GM19397 (cell line): ENCODE results near the gene ADGRV1.
"Not testable (repeated sequence)": the region's sequence is repeated elsewhere in the genome, so short reads cannot be mapped to it uniquely, and the experiment has no call there.

ENCODE experiments used
- ATAC-seq: cut with Tn5 transposase; IDR thresholded peaks from one replicate; pipeline ENCODE4 v1.9.1; 2021; ENCODE audit warnings: mild to moderate bottlenecking, moderate library complexity; ENCODE audit not compliant: unreplicated experiment

Gene ADGRV1

DNA sequence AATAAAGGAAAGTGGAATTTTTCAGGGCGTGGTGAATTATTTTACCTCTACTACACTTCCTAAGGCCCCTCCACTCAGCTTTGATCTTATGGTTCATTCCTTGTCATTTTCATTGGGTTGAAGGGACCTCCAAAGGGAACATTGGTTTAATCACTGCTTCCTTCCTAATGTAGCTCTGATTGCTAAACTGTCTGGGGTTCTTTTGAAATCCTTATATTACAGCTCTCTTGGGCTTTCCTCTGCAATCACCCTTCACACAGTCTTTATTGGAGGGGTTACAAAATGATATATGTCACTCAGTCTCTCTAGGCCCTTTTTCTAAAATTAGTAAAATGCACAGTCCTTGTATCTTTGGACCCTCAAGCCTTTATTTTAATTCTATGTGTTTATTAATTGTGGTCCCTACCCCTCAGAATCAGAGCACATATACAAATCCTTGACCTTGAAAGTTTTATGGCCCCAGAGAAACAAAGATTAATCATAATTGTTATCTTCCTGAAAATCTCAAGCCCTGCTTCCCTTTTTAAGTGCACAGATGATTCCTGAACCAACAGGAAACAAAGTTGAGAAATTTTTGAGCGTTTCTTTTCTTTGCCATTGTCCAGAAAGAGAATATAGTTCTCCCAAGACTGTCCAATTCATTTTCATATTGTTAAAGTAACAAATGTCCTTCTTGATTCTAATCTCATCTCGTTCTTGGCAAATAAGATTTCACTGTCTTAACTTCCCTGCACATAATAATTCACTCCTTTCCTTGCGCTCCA, 494.6 kb downstream of the ADGRV1 start:
- no peak for ATAC-seq

DNA sequence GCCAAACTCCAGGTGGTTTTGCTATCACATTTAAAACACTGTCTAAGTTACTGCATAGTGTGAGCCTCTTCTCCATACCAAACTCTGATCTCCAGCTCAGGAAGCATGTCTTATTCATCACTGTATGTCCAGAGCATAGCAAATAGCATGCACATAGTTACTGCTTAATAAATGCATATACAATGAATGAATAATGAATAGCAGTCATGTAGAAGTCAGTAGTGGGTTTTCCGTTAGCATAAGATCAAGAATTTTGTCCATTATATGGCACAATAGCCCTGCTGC, 495.1 kb downstream of the ADGRV1 start:
- no peak for ATAC-seq

DNA sequence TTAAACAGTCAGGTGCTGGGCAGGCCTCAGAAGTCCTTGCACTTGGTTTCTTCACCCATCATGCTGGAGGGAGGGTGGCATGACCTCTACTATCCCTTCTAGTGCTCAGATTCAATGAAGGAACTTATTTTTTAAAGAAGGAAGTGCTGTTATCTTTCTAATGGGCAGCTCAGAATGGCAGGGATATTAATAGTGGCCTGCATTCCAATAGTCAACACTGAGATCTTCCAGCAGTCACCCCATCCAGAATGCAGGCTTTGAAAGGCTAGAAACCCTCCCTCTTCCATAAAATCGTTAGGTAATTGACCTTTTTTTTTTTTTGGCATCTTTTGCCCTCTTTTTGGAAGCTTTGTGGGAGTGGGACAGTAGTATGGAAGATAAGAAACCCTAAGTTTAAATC, 499.6 kb downstream of the ADGRV1 start:
- ATAC-seq = no peak

DNA sequence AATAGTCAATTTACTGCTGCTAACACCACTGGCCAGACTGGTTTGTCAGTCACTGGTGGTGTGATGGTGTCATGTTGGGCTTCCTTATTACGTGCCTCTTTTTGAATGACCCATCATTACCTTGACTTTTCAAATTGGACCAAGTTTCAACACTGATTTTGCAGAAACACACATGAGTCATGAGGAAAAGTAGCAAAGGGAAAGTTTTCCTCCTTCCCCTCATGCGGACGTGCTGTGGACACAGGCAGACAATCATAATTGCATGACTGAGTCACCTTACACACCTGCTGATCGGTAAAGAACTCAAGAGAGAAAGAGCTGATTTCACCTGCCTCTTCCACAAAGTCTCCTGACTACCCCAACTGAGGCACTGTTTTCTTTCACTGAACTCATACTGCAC, 500.0 kb downstream of the ADGRV1 start:
- ATAC-seq = no peak

DNA sequence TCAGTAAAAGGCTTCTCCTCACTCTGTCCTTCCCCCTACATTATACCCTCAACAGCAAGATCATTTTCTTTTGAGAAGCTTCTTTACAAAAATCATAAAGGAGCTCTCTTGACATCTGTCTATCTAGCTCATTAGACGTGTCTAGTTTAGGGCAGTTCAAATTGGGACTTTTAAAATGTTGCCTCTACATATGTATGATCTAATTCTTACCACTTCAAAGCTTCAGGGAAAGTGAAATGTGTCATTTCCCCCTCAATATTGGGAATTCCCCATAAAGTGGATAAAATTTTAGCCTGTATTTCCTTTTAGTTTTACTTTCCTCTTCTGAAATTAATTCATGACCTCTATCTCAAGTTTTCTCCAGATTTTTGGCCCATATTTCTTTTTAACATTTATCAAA, 500.8 kb downstream of the ADGRV1 start:
- peak; percentile 76 for ATAC-seq

DNA sequence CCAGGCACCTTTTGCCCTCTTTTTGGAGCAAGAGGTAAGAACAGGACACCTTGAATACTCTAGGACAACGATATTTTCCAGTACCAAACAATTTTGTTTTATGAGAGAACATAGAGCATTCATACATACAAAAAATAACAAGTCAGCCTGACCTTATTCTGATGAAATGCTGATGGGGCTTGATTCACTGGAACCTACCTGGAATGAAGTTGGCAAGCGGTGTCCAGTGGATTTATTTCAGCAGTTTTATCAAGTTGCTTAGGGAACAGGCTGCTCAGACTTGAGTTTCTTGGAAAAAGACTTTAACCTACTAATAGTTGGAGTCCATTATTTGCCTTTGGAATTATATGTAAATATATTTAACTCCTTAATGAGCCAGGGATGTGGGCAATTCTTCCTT, 502.5 kb downstream of the ADGRV1 start:
- no peak for ATAC-seq

DNA sequence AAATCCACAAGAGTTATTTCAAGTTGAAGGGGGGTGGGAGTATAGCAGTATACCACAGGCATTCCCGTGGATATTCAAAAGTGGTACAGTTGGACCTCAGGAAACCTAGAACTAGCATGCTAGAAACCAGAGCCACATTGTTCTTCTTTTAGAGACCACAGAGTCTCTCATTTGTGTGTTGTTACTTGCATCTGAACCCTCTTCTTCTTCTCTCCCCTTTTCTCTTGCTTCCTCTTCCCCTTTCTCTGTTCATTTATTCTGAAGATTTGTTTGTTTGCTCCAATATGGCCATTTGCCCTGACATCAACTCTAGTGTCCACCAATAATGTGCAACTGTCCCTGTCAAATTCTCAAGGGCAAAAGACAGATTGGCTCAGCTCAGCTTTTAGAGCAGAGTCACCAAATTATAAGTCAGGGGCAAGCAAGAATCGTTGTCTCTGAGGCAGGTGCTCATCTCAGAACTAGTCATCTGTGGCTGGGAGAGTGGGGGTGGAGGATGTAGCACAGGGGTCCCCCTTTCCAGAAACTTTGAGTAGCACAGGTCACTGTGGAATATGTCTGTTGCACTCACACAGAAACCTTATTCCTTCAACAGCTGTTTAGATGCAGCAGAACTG, 503.5 kb downstream of the ADGRV1 start:
- ATAC-seq = peak; percentile 42

DNA sequence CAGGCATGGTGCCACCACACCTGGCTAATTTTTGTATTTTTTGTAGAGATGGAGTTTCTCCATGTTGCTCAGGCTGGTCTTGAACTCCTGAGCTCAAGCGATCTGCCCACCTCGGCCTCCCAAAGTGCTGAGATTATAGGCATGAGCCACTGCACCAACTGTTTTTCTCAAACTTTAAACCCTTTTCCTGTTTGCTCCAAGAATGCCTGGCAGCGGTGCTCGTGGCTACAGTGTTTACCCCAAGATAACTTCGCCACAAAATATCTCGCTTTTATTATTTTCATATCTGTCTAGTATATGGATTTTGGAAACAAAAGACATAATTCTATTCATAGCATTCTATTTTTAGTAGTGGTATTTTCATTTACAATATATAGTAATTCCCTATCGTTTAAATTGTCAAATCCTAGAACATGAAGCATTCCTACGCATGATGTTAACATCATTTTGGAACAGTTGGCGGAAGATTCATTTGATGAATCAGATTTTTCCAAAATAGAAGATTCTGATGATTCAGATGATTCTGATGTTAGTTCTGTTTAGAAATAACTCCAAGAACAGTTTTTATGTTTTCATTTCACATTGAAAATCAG, 504.6 kb downstream of the ADGRV1 start:
- not testable (repeated sequence) for ATAC-seq

DNA sequence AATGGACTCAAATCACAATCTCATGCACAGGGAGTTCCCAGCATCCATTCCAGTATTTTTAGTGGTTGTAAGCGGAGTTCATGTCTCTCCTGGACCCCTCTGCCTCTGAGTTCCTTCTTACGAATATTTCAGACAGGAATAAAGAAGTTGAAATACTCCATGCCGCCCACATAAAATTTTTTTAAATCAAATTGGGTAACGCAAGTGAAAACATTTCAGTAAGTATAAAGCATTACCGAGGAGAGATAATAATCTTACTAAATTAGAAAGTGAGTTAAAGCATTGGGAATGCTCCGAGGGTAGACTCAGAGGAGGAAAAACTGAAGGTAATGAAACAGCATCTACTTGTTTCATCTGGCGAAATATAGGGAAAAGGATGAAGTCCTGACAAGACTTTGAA, 506.9 kb downstream of the ADGRV1 start:
- ATAC-seq = no peak

DNA sequence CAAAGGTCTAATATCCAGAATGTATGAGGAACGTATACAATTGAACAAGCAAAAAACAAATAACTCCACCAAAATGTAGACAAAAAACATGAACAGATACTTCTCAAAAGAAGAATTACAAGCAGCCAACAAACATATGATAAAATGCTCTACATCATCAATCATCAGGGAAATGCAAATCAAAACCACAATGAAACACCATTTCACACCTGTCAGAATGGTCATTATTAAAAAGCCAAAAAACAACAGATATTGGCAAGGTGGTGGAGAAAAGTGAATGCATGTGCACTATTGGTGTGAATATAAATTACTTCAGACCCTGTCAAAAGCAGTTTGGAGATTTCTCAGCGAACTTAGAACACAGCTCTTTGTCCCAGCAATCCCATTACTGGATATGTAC, 510.8 kb downstream of the ADGRV1 start:
- no peak for ATAC-seq

DNA sequence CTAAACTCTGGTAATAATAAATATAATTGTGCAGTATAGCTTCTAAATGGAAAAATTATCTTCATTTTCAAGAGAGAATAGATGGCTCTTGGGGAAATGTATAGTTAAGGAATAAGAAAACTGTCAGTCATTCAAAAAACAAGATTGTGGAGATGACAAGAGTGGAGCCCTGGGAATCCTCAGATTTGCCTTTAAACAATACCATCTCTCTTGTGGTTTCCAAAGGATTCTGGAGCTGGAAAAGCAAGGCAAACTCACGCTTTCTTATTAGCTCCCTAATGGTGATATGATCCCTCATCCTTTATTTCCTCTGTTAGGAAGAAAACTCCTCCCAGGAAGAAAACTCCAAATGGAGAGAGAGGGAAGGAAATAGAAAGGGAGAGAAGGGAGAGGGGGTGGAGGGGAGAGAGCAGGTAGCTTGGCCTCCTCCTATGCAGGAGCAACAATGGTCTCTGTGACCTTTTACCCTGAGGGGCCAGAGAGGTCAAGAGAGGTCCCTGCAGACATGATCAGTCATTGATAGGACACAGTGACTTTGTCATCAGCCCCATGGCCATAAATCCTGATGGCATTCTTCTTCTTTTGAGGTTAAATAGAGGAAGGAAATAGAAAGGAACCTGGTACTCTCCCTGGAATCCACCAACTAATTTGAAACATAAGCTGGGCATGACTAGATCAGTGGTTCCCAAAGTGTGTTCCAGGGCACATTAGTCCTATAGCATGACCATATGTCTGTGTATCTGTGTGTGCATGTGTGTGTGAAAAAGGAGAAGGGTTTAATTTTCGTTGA, 512.4 kb downstream of the ADGRV1 start:
- ATAC-seq = no peak

DNA sequence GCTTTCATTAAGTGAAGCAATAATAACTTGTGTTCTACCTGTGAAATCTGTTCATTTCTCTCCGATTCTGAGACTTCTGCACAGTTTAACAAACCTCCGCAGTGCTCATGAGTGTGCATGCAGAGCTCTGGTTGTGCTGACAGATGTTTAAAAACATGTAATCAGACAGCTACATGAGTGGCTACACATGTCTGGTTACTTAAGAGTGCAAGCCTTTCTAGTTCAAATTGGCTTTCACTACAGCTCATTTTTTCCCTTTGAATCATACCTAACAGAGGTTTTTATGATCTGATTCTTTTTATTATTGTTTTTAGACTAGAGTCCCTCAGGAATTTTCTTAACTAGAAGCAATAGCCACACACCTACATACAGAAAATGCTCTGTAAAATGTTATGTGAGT, 514.3 kb downstream of the ADGRV1 start:
- no peak for ATAC-seq

DNA sequence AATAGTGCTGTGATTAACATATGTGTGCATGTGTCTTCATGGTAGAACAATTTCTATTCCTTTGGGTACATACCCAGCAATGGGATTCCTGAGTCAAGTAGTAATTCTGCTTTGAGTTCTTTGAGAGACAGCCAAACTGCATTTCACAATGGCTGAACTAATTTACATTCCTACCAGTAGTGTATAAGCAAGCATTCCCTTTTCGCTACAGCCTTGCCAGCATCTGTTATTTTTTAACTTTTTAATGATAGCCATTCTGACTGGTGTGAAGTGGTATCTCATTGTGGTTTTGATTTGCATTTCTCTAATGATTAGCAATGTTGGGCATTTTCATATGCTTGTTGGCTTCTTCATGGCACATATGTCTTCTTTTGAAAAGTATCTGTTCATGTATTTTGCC, 516.0 kb downstream of the ADGRV1 start:
- ATAC-seq = peak; percentile 94

DNA sequence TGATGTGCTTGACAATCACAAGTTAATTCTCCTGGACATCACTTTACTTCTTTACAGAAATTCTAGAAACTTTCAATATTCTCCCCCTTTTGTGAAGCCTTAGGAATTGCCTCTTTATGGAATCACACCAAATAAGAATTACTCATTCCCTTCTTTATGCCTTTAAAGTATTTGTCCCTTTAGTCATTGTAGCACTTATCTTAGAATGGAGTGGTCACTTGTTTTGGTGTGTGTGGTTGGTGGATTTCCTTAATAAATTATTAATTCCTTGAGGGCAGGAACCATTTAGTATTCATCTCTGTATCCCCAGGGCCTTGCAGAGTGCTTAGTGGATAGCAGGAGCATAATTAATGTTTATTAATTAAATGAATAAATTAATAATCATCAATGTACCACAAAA, 517.5 kb downstream of the ADGRV1 start:
- no peak for ATAC-seq

DNA sequence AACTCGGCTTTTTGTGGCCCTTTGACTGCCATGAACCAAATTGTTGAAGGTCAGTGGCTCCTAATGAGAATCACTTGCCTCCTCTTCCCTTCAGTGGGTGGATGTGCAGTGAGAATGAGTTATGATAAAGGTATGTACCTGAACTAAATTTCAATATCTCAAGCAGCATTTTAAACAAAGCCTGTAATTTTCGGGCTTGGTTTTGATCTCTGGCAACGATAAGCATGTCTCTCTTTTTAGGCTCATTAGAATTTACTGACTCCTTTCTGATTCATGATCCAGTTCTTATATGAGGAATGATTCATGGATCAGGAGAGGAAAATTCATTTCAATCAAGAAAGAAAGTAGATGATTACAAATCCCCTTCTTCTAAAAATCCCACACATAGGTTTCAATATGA, 519.0 kb downstream of the ADGRV1 start:
- ATAC-seq = no peak

DNA sequence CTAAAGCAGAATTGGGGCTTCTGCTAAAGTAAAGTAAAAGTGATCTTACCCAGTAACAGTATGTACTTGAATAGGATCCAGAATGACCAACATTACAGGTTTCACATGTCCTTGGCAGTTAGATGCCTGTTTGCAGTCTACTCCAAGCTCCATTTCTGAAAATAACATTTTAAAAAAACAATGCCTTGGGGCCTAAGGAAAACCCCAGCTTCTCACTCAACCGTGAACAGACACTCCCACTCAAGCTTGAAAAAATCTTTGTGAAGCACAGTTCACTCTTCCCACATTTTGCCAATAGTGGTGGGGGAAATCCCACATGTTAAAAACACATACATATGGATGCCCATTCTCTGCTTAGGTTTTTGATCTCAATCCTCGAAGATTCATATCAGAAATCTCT, 520.4 kb downstream of the ADGRV1 start:
- ATAC-seq = no peak

DNA sequence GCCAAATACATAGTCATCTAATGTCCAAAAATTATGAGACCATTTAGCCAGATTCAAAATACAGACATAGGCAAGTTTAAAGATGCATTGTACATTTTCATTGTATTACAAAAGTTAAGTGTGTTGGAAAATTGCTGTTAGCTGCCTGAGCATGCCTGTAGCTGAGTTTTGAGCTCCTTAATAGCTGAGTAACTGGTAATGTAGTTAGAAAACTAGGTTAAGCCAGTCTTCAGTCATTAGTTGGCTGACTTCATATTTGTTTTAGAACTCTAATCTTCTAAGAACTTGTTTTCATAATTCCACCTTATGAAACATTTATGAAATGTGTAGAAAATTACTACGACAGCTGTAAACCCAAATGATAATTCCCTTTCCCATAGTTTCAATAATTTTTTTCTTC, 531.2 kb downstream of the ADGRV1 start:
- ATAC-seq = no peak

DNA sequence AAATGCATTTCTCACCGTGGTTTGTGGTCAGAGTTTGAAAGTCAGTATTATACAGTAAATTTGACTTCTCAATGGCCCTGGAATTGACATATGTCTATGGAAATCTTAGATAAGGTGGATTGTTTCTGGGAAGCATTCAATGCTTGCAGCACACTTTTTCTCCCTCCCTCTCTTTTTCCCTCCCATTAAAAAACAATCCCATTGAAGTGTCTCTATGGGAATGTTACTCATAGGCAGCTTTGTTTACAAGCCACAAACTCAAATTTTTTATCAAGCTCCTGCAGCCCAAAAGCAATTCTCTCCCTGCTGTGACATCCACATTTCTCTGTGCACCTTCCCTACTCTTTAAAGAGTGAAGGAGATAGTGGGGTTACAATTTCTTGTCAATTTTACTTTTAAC, 532.4 kb downstream of the ADGRV1 start:
- ATAC-seq = no peak

DNA sequence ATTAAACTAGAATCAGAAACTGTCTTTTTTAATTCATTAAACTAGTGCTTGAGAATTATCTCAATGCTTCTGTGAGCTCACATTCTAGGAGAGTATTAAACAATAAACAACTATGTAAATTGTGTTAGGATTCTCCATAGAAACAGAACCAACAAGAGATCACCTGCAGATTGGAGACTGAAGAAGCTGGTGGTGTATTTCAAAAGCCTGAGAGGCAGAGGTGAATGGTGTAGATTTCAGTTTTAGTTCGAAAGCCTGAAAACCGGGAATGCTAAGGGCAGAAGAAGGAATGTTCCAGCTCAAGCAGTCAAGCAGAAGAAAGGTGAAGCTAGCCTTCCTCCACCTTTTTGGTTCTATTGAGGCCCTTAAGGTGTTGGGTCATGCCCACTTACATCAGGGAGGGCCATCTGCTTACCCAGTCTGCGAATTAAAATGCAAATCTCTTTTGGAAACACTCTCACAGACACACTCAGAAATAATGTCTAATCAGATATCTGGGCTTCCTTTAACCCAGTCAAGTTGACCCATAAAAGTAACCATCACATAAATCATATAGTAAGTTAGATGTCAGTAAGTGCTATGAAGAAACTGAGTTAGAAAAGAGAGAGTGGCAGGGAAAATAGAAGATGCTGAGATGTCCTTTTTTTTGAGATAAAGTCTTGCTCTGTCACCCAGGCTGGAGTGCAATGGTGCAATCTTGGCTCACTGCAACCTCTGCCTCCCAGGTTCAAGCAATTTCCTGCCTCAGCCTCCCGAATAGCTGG, 533.1 kb downstream of the ADGRV1 start:
- no peak for ATAC-seq

DNA sequence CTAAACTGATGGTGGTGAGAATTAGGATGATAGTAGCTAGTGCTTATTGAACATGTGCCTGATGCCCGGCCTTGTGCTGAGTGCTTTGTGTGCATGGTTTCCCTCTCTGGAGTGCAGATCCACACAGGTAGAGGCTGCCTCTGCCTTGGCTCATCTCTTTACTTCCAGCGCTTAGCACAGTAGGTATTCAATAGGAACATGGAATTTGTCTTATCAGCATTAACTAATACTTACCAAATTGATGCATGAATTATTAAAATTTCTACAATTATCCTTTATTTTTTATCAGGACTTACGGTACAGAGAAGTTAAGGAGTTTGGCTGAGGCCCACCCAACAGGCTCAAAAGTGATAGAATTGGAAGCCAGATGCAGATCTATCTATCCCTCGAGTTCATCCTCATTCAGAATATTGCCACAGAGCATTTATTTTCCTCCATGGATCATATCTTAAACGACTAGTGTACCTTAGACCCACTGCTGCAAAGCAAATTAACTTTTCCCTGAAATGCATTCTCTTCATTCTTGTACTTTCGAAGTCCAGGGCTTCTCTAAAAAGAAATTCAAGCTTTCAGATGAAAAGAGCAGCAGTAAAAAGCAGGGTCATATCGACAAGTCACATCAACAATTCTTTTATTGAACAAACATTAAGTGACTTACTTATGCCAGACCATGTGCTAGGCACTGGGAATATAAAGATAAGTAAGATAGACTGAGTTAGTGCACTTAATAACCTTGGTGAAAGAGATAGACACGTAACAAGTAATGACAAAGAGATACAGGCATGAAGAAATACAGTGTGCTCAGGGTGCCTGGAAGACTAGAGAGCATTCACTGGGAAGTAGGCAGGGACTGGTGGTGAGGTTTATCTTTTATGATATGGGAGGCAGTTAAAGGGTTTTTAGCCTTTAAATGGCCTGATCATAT, 534.5 kb downstream of the ADGRV1 start:
- no peak for ATAC-seq
